Activated T-cell treated with anti-CD3 and anti-CD28 coated beads for 24 hours (primary cell): ENCODE results near the gene TBX5.
"Not testable (repeated sequence)": the region's sequence is repeated elsewhere in the genome, so short reads cannot be mapped to it uniquely, and the experiment has no call there.

Source experiments
- DNase-seq: peaks from one replicate; pipeline ENCODE4 v3.0.0-alpha.2; 2020; ENCODE audit warnings: low read depth

TBX5 gene

GRCh38 chr12:114371733-114372132 lies 34.2 kb downstream of the TBX5 start:
- no peak for DNase-seq

- DNase-seq: no peak
Measured at GRCh38 chr12:114371250-114371649, 34.7 kb downstream of the TBX5 start.

GRCh38 chr12:114368685-114369452 lies 37.1 kb downstream of the TBX5 start:
- DNase-seq: no peak

- DNase-seq: no peak
Measured at GRCh38 chr12:114361992-114362391, 44.0 kb downstream of the TBX5 start.

GRCh38 chr12:114361545-114361944 lies 44.4 kb downstream of the TBX5 start:
- DNase-seq: no peak

- no peak for DNase-seq
Measured at GRCh38 chr12:114360485-114360884, 45.5 kb downstream of the TBX5 start.

GRCh38 chr12:114355389-114356088 lies 50.4 kb downstream of the TBX5 start:
- DNase-seq: no peak

GRCh38 chr12:114349239-114349638 lies 56.7 kb downstream of the TBX5 start:
- not testable (repeated sequence) for DNase-seq

- no peak for DNase-seq
Measured at GRCh38 chr12:114347861-114348260, 58.1 kb downstream of the TBX5 start.

GRCh38 chr12:114344831-114345230 lies 61.1 kb downstream of the TBX5 start:
- DNase-seq: no peak

GRCh38 chr12:114344303-114344663 lies 61.7 kb downstream of the TBX5 start:
- DNase-seq: no peak

GRCh38 chr12:114343585-114344302 lies 62.2 kb downstream of the TBX5 start:
- no peak for DNase-seq

GRCh38 chr12:114342656-114343055 lies 63.3 kb downstream of the TBX5 start:
- no peak for DNase-seq

GRCh38 chr12:114341635-114342034 lies 64.3 kb downstream of the TBX5 start:
- no peak for DNase-seq

- no peak for DNase-seq
Measured at GRCh38 chr12:114340231-114340630, 65.7 kb downstream of the TBX5 start.

- DNase-seq: no peak
Measured at GRCh38 chr12:114339626-114340025, 66.3 kb downstream of the TBX5 start.

- no peak for DNase-seq
Measured at GRCh38 chr12:114335607-114336006, 70.3 kb downstream of the TBX5 start.

GRCh38 chr12:114334395-114334794 lies 71.5 kb downstream of the TBX5 start:
- DNase-seq: no peak

- DNase-seq: no peak
Measured at GRCh38 chr12:114328292-114328691, 77.7 kb downstream of the TBX5 start.

GRCh38 chr12:114327765-114328164 lies 78.2 kb downstream of the TBX5 start:
- DNase-seq: no peak

- DNase-seq: no peak
Measured at GRCh38 chr12:114321524-114321923, 84.4 kb downstream of the TBX5 start.

GRCh38 chr12:114320968-114321367 lies 85.0 kb downstream of the TBX5 start:
- DNase-seq: no peak

- DNase-seq: no peak
Measured at GRCh38 chr12:114320101-114320500, 85.8 kb downstream of the TBX5 start.
